GM21825 (cell line): ENCODE data around the gene ALPK3.

Experiments used
- ATAC-seq: cut with Tn5 transposase; IDR thresholded peaks from one replicate; pipeline ENCODE4 v1.9.1; 2021; ENCODE audit warnings: mild to moderate bottlenecking, moderate library complexity; ENCODE audit not compliant: unreplicated experiment

ALPK3 gene

DNA sequence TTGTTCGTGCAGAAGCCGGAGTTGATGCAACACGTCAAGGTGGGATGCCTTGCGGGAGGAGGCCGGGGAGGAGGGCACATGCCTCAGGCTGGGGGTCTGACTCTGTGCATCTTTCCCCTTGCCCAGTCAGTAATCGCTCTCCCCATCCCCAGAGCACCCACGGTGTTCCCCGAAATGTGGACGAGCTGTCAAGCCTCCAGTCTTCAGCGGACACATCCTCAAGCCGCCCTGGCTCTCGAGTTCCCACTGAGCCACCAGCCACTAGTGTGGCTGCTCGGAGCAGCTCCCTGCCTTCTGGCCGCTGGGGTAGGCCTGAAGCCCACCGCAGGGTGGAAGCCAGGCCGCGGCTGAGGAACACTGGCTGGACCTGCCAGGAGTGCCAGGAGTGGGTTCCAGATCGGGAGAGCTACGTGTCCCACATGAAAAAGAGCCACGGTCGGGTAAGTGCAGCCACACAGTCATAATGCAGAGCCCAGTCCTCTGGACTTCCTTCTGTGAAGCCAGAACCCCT lies 18.7 kb upstream of the ALPK3 start:
- ATAC-seq = no peak

DNA sequence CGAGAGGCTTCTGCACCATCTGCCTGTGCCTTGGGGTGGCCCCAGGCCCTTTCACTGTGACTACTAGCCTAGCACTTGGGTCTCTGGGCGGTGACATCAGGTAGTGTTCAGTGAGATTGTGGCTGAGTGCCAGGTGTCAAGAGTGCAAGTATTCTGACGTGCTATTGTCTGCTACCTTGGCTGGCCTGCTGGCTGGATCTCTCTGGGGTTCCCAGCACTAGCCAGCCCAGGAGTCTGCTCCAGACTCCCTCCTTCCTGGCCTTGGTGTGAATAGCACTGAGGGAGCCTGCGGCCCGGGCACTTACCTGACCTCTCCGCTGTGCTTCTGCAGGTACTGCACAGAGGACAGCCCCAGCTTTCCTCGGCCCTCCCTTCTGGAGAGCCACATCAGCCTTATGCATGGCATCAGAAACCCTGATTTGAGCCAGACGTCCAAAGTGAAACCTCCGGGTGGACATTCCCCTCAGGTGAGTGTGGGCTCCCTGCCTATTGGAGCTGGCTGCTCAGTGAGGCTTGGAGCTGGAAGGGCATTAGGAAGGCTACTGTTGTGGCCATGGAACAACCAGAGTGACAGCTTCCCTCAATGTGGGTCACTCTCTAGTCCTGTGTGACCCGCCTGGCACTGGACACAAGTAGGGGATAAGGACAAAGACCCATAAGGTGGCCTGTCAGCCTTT lies 17.5 kb upstream of the ALPK3 start:
- ATAC-seq = no peak

DNA sequence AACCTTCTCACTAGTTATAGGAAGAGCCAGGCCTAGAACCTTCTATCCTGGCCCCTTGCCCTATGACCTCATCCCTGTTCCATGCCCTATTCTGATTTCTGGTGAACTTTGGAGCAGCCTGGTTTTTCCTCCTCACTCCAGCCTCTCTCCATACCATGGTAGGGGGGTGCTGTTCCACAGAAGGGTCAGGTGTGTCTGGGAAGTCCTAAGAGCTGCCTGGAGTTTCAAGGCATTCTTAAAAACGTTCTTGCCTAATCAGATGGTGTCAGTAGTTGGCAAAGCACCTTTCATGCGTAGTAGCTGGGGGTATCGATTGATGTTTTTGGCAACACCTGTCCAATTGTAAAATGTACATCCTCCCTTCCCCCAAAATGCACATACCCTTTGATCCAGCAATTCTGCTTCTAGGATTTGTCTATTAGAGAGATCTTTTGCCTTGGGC lies 16.8 kb upstream of the ALPK3 start:
- no peak for ATAC-seq

DNA sequence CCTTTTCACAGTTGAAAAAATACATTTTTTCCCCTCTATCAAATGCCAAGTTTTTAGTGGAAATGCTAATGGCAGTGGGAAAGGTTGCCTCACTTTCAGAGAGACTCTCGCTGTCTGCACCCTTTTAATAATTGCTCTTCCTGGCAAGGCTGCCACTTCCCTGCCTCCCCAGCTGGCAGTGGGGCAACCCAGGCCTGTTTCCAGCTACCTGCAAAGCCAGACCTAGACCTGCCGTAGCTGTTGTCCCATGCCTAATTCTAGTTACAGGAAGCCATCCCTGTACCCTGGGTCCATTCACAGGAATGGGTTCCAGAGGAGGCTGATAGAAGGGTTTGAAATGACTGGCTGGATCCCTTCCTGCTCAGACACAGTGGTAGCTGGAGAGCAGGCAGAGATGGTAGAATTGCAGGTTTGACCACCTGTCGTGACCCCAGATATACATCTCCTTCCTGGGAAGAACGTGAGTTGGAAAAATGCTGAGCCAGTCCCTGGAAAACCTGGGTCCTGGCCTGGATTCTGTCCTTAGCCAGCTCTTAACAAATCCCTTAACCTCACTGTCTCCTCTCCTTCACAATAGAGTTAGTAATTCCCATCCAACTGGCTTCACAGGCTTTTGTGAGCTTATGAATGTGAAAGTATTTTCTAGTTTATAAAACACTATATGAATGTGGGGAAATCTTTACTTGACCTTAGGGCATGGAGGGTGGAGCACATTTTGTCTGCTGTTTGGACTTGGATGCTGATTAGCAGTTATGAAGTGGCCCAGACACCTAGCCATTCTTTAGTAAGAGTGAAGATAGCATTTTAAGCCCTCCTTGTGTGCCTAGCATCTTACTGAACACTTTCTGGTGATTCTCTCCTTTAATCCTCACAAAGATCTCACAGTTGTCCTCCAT lies 12.9 kb upstream of the ALPK3 start:
- ATAC-seq = no peak

DNA sequence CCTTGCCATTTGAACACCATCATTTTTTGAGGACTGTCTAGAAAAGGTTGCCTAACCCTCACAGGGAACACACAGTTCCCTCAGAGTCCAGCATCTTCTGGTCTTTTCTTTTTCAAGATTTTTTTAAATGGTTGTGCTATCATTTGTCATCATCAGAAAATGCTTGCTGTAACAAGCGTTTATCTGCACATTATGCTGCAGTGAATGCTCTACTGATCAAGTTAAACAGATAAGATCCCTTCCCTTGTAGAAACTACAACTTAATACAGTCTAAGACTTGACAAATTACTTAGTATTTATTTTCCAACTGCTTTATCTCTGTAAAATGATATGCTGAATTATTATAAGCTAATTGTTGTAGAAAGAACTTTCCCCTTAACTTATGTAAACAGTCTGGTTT lies 11.9 kb upstream of the ALPK3 start:
- no peak for ATAC-seq

DNA sequence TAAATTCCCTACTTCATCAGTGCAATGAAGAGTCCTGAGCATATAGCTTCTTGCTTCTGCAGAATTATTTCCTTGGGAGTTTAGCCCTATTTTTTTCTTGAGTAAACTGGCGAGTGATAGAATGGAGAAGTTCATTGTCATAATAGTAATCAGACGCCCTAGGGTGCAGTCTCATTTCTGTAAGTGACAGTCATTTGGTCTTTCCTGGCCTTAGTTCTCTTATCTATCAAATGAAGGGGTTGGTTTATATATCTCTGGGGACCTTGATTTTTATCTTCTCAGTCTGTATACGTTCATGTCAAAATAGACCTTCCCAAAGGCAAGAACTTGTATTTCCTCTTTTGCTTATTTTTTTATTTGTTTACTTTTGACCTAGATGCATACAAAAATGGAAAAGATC lies 9.9 kb upstream of the ALPK3 start:
- no peak for ATAC-seq

DNA sequence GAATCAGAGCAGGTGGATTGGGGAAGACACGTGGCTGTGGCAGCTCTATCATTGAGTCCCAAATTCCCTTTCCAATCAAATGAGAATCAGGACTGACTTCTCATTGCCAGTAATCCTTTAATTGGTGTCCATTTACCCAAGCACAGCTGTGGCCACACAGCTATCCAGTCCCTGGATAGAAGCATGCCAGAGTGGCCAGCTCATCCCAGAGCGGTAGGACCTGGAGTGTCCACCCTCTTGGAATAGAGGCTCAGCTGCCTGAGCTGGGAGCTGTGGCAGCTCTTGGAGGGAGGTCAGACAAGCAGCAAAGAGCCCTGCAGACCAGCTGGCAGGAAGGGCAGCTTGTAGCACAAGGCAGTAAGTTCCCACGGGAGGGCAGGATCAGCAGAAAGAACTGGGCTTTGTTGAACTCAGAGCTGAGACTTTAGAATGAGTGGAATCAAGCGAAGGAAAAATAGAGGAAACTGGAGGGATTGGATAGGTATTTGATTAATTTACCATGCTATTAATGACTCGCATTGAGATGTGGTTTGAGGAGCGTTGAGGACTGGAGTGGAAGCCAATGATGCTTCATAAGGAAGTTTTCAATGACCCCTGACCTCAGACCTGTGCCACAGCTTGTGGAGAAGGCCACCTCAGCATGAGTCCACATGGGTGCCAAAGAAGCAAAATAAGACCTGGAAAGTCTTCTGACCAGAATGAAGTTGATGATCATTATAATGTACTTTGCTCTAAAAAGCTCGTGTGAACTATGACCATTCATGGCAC lies 6.9 kb upstream of the ALPK3 start:
- ATAC-seq = no peak

DNA sequence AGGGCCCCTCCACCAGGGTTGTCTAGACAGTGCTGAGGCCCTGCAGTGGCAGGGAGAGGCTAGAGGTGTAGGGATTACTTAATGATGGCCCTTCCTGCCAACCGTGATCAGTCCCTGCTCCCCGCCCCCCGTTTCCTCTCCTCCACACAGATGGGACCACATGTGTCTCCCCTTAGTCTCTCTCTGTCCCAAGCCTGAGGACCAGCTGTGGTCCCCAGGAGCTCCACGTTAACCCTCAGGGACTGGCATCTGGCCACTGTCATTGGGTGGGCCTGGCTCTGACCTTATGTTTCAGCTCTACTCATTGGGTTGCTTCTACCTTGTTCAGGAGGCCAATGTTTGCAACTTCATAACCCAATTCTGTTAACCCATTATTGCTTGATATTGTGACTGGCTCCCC lies 6.0 kb upstream of the ALPK3 start:
- no peak for ATAC-seq

DNA sequence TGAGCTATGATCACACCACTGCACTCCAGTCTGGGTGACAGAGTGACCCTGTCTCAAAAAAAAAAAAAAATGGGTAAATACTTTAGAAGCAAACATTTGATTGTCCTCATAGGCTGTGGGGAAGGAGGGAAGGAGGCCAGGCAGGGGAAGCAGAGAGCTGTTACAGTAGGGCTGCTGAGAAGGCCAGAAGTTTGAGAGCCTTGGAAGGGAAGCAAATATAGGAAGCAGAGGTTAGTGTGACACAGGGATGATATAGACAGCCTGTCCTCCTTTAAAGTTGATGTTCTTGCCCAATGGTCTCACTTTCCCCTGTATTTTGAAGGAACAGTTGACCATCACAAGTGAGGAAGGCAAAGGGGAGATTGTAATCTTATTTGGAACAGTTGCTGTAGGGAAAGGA lies 5.3 kb upstream of the ALPK3 start:
- ATAC-seq = no peak

DNA sequence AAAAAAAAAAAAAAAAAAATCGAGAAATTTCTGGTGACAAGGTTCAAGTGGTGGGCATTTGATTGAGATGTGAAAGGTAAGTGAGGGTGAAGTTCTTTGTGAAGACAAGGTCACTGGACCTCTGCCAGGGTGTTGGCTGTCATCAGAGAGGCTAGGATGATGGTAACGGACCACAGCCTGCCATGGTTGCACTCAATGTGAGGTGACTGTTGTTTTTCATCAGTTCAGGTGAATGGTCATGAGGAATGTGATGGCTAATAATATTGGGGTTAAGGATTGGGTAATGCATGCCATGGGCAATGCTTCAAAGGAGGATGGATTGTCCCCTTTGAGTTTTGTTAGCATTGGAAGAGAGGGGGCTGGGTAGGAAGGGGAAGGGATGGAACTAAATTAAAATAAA lies 4.3 kb upstream of the ALPK3 start:
- no peak for ATAC-seq

DNA sequence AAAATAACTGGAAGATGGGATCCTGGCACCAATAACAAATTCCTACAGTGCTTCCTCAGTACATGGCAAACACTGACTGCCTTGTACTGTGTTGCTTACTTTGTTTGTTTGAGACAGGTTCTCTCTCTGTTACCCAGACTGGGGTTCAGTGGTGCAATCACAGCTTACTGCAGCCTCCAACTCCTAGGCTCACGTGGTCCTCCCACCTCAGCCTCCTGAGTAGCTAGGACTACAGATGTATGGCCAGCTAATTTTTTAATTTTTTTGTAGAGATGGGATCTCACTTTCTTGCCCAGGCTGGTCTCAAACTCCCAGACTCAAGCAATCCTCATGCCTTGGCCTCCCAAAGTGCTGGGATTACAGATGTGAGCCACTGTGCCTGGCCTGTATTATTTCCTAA lies 3.7 kb upstream of the ALPK3 start:
- ATAC-seq = no peak

DNA sequence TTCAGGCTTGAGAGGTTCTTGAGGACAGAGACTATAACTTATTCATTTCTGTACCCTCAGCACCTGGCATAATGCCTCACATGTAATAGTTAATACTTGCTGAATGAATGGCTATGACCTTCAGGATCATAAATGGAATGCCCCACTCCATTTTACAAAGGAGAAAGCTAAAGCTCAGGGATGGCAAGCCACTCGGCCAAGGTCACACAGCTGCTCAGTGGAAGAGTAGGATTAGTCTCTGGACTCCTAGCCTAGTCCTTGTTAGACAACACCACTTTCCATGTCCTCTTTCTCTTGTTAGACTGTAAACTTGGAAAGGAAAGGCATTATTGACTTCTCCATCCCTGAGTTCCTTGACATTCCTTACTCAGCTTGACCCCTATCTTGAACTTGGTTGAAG lies 3.2 kb upstream of the ALPK3 start:
- ATAC-seq = no peak

DNA sequence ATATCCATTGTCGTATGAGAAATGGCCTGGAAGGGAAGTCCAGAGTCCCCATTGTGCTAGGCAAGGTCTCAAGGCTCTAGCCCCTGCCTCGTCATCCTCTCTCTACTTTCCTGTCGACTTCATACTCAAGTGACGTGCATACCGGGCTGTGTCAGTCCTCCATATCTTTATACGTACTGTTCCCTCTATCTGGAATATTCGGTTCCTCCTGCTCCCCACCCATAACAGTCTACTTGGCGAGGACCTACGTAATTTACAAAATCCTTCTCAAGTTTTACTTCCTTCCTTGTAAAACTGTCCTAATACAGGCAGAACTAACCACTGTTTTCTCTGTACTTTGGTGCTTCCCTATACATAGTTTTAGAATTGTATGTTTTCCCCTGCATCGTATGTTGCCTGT lies 2.2 kb upstream of the ALPK3 start:
- no peak for ATAC-seq

DNA sequence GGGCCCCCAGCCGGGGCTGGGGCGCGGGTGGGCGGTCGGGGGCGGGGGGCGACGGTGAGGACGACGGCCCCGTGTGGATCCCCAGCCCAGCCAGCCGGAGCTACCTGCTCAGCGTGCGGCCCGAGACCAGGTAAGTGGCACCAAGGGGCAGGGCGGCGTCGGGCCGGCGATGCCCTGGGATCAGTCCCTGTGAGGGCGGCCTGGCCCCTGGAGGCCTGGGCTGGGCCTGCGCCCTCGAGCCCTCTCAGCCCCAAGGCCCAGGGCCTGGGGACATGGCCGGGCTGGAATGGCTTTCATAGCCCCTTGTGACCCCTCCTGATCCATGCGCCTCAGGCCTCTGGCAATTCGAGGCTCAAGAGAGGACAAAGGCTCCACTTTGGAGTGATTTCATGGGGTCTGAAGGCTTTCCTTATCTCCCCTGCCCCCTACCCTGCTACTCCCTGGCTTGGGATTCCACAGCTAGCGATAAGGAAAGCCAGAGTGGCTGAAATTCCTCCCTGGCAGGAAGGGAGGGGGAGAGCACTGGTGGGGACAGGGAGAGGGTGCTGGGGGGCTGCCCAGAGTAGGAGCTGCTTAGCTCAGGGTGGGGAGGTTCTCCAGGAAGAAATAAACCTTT lies 418 bp downstream of the ALPK3 start:
- ATAC-seq = no peak

DNA sequence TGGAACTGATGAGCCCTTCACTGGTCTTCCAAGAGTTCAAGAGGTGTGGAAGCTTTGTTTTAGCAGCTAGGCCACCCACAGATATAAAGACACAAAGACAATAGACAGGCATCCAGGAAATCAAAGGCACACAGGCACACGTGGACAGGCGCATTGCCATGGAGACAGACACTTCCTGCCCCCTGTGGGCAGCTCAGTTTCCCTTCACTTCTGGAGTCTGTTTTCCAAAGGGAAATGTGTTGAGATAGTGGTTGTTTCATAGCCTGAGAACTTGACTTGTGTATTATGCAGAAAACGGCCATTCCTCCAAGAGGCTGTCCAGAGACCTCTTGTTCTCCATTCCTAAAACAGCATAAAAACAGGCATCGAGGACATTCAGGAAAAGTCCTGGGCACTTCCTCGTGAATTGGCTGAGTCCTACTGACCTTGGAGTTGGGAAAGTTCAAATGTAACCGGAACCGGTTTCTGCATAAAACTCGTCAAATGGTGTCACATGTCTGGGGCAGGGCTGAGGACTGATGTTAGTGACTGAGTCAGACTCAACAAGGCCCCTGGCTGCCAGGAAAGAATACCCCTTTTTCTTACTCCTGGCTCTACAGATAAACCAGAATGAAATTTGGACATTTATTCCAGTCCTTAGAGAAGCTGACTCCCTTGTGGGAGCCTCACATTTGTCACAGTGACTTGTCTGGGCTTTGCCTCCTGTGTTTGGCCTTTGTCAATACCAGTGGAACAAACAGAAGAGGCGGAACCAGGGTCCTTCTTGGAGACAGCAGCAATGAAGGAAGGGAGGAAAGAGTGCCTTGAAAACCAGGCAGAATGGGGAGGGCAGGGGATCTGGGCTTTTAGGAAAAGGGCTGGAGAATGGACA lies 1.3 kb downstream of the ALPK3 start:
- ATAC-seq = no peak

DNA sequence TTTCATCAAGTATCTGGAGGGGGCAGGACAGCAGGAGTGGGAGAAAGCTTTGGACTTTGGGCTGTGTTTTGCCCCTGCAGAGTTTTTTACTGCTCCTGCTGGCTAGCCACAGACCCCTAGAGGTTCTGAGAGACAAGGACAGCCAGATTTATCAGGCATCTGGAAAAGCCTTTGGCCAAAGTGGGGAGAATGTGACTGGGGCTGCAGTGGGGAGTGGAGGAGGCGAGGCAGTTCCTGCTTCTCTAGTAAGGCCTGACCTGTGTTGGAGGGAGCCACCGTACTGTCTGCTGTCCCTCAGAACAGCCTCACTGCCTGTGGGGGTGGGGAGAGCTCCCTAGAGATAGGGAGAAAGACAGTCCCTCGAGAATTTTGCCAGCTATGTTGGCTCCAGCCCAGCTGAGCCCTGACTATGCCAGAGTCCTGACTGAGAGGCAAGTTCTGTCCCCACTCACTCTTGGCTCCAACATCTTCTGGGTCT lies 2.2 kb downstream of the ALPK3 start:
- ATAC-seq = no peak

DNA sequence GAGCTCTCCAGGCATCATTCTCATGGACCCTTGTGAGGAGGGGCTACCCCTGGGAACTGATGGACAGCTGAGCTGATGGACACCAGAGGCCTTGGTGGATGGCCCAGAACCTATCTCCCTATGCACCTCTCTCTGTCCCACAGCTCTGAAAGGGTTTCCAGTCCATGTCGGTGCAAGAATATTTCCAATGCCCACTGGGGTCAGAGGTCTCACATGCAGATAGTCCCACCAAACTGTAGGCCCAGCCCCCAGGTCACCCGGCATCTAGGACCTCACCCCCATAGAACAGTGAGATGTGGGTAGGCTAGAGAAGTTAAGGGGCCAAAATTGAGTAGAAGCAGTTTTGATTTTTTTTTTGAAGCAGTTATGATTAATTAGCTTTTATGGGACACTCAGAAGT lies 2.6 kb downstream of the ALPK3 start:
- no peak for ATAC-seq

DNA sequence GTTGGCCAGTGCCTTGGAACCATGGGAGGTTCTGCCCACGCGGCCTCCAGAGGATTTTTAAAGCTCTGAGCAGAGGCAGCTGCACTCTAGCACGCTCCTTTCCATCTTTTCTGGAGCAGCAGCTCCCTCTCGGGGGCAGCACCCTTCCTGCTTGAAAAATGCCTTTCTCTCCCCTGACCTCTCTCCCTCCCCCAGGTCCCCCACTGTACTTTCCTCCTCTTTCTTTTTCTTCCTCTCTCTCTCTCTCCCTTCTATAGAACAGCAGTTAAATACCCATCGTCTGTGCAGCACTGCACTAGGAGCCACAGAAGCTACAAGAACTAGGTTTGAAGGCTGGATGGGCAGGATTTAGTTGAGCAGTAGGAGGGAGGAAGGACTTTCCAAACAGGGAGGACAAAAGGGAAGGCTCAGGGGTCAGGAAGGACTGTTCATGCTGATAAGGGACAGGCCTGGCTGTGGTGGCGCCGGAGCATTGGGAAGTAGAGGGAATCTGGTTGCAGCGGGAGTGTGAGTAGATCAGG lies 4.4 kb downstream of the ALPK3 start:
- no peak for ATAC-seq

DNA sequence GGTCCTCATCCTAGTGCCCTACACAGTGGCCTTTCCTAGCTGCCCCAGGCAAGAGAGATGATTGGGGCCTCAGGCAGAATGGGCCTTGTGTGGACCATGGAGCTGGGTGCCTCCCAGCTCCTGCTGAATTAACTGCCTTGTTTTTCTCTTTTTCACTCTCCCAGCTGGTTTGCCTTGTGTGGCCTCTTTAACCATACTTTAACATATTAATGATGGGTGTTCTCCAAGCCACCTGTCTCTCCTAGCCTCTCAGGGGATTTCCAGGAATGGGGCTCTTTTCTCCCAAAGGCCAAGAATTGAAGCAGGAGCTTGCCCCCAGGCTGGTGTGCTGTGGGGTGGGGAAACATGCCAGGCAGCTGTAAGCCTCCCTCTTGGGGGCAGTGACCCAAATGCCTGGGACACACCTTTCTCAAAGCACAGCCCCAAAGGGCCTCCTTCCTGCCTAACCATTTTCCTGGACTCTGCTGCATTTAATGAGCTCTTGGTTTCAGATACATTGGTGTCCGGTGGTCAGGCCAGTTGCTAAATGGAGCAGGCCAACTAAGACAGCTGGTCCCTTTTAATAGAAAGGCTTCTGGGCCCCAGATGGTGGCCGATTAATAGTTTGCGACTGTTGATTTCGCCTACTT lies 5.6 kb downstream of the ALPK3 start:
- no peak for ATAC-seq
